ENCODE results near the gene PLXNA2. TPM values are rescaled to one million over a fixed set of nuclear protein-coding genes. Genes with fewer than 3 reads are reported as not detected.

PLXNA2 gene
- total and polyA plus RNA-seq, 2 of the 8 experiments (the other 6 are each of a cell fraction or from before 2014, with no cell fraction given) = 0.33 to 1.5 TPM

- CTCF ChIA-PET (ENCODE audit: partially characterized antibody) = interaction anchor here (0.5 to 4.1 kb wide), 32 partner anchors 9 to 1210 kb away, joined by 3 to 39 read pairs (median 5); partner anchors contain the start of gene PLXNA2
- no peak overlapping the region; the same call in 1 of the 2 replicates for H2BK12ac ChIP-seq (ENCODE audit: low read depth, low read length)
- no peak for TF ChIP-seq BRCA1 (IDR thresholded peaks at IDR 0.05; ENCODE audit: low read depth, low read length)
- no peak for TF ChIP-seq SUZ12 (IDR thresholded peaks at IDR 0.05; ENCODE audit: low read length)
- 0 out of 2 replicates have a peak, but pooled peaks have one; percentile 2 for TF ChIP-seq KDM1A (IDR thresholded peaks at IDR 0.05; ENCODE audit: borderline replicate concordance, low read length)
- TF ChIP-seq GTF2F1 (IDR thresholded peaks at IDR 0.05; ENCODE audit: borderline replicate concordance, low read depth, low read length) = no peak
- TF ChIP-seq RFX5 (IDR thresholded peaks at IDR 0.05; ENCODE audit: borderline replicate concordance, low read depth, low read length) = no peak
- TF ChIP-seq TAF1 (IDR thresholded peaks at IDR 0.05; ENCODE audit: low read depth, low read length) = no peak
- TF ChIP-seq TCF12 (IDR thresholded peaks at IDR 0.05; ENCODE audit: low read depth, low read length) = no peak
- no peak for TF ChIP-seq ZNF274 (IDR thresholded peaks at IDR 0.05; ENCODE audit: borderline replicate concordance, extremely low read depth, low read length)
- TF ChIP-seq MAFK (IDR thresholded peaks at IDR 0.05; ENCODE audit: low read depth, low read length) = no peak
- no peak for TF ChIP-seq HDAC6 (IDR thresholded peaks at IDR 0.05; ENCODE audit: low read depth, low read length)
- TF ChIP-seq CTBP2 (IDR thresholded peaks at IDR 0.05; ENCODE audit: borderline replicate concordance, insufficient read depth, insufficient read length, low read length) = no peak
- TF ChIP-seq POLR2AphosphoS5 (IDR thresholded peaks at IDR 0.05; ENCODE audit: low read depth, low read length) = no peak
- TF ChIP-seq RAD21 (IDR thresholded peaks at IDR 0.05 in 1 of 2, conservative IDR thresholded peaks at IDR 0.05 in 1 of 2; ENCODE audit: low read depth in 2 of 2, low read length in 2 of 2) = no peak
Measured at GRCh38 chr1:207998691-207999090, 245.5 kb downstream of the PLXNA2 start.

More at GRCh38 chr1:207998691-207999090, 245.5 kb downstream of the PLXNA2 start:
- H4K20me1 ChIP-seq (replicated peaks in 1 of 2; ENCODE audit: control insufficient read depth in 1 of 2, insufficient read depth in 2 of 2, low read length in 2 of 2) = no peaks in the 10 kb centered on the region
- H3K79me2 ChIP-seq (ENCODE audit: control insufficient read depth in 1 of 2, insufficient read depth in 2 of 2, low read length in 2 of 2) = no peaks in the 10 kb centered on the region
- H2BK15ac ChIP-seq (ENCODE audit: low read length) = no peak overlapping the region
- no peak overlapping the region for H2BK5ac ChIP-seq (ENCODE audit: low read depth, low read length)
- no peak overlapping the region for H2AFZ ChIP-seq (ENCODE audit: low read length)
- no peaks in the 10 kb centered on the region for H3K79me1 ChIP-seq (ENCODE audit: low read depth, low read length)
- no peak overlapping the region for H3K23ac ChIP-seq (ENCODE audit: insufficient read length)
- no peak overlapping the region for H4K5ac ChIP-seq (ENCODE audit: insufficient read length, low read depth, low read length)
- H3K9ac ChIP-seq (replicated peaks in 1 of 4; ENCODE audit: extremely low read depth in 1 of 4, low read depth in 3 of 4, low read length in 3 of 4) = no peak overlapping the region
- H3K4me3 ChIP-seq (ENCODE audit: extremely low read depth in 1 of 4, insufficient read depth in 2 of 4, low read depth in 3 of 4, low read length in 4 of 4) = no peak overlapping the region
- H3K27me3 ChIP-seq (replicated peaks in 1 of 4; ENCODE audit: control insufficient read depth in 3 of 4, extremely low read depth in 1 of 4, insufficient read depth in 3 of 4, low read length in 3 of 4) = no peaks in the 10 kb centered on the region; a peak in 1 of 7 replicates
- H3K18ac ChIP-seq (ENCODE audit: extremely low read depth, low read length) = no peak overlapping the region
- H3K4me2 ChIP-seq (ENCODE audit: insufficient read depth in 1 of 2, low read depth in 2 of 2, low read length in 2 of 2) = peak overlapping the region; percentile 15 to 50; a peak in 1 of 4 replicates
- H2BK120ac ChIP-seq (replicated peaks; ENCODE audit: low read depth, low read length) = no peak overlapping the region
- H3K4me1 ChIP-seq (replicated peaks in 1 of 4; ENCODE audit: control insufficient read depth in 3 of 4, insufficient read depth in 4 of 4, low read length in 3 of 4) = peaks cover 0 to 9% (median 6%) of the 10 kb centered on the region in 4 experiments; a peak in 6 of 7 replicates
- no peak overlapping the region for H4K8ac ChIP-seq (ENCODE audit: extremely low read depth, insufficient read depth, low read length)
- no peak overlapping the region for H3K56ac ChIP-seq (replicated peaks; ENCODE audit: insufficient read length, low read depth, low read length)
- DNase-seq (ENCODE audit: low read depth in 1 of 2, low spot score in 2 of 2) = no peak
- POLR2A ChIA-PET (ENCODE audit: partially characterized antibody) = interaction anchor here (0.8 kb wide), 1 partner anchor 9 kb away, joined by 5 read pairs; no protein-coding TSS in a partner anchor
- no peak overlapping the region for H2AK5ac ChIP-seq (ENCODE audit: low read depth, low read length)
- H3K27ac ChIP-seq (ENCODE audit: low read depth, low read length) = no peak overlapping the region
- no peak overlapping the region for H4K91ac ChIP-seq (replicated peaks; ENCODE audit: insufficient read length, low read length)
- no peak overlapping the region for H3K14ac ChIP-seq (ENCODE audit: insufficient read length)
- H3K9me3 ChIP-seq (ENCODE audit: insufficient read depth in 2 of 2, low read depth in 1 of 2, low read length in 1 of 2) = peaks cover 0 to 3% of the 10 kb centered on the region in 2 experiments; a peak in 1 of 4 replicates
- H3K23me2 ChIP-seq (ENCODE audit: low read depth, low read length) = no peaks in the 10 kb centered on the region
- peak; percentile 39 for FAIRE-seq
- 48% methylated on average over 2 of the region's 2 CpGs; no CpG with 5 or more reads in 1 of the 2 experiments for WGBS, 2 experiments (ENCODE audit: extremely low coverage in 1 of 2, insufficient coverage in 1 of 2, insufficient read length in 1 of 2, insufficient replicate concordance in 2 of 2, low coverage in 1 of 2, low lambda C conversion rate in 2 of 2, missing lambda C conversion rate in 1 of 2)
- H3K4ac ChIP-seq (replicated peaks; ENCODE audit: insufficient read length, low read depth, low read length) = no peak overlapping the region
- H2BK20ac ChIP-seq (ENCODE audit: low read length) = no peak overlapping the region
- no peaks in the 10 kb centered on the region for H3K36me3 ChIP-seq (ENCODE audit: control insufficient read depth in 2 of 4, insufficient read depth in 4 of 4, low read length in 3 of 4)
